Measurements from ENCODE around the gene CELF4. TPM values are rescaled to one million over a fixed set of nuclear protein-coding genes. Genes with fewer than 3 reads are reported as not detected.
A peak's percentile ranks its signal among the peaks of the same experiment; 100 is the strongest.

Gene CELF4
- total RNA-seq, 1 donor from 2014 or later: 0.44 TPM

GRCh38 chr18:37489998-37490397 lies 75.6 kb downstream of the CELF4 start:
- Mint-ChIP-seq H3K36me3 (ENCODE audit: low read depth, unreplicated experiment) (peaks cover 5% of the 10 kb centered on the region), H3K4me3 (ENCODE audit: unreplicated experiment) (no peak overlapping the region), H3K4me1 (ENCODE audit: unreplicated experiment) (peaks cover 54% of the 10 kb centered on the region), H3K27ac (ENCODE audit: unreplicated experiment) (no peak overlapping the region), H3K9me3 (ENCODE audit: unreplicated experiment) (no peaks in the 10 kb centered on the region), H3K27me3 (ENCODE audit: unreplicated experiment) (peaks cover 29% of the 10 kb centered on the region)
- DNase-seq (ENCODE audit: low spot score): no peak
- TF ChIP-seq CTCF (IDR thresholded peaks at IDR 0.05; ENCODE audit: unreplicated experiment): no peak

DNA sequence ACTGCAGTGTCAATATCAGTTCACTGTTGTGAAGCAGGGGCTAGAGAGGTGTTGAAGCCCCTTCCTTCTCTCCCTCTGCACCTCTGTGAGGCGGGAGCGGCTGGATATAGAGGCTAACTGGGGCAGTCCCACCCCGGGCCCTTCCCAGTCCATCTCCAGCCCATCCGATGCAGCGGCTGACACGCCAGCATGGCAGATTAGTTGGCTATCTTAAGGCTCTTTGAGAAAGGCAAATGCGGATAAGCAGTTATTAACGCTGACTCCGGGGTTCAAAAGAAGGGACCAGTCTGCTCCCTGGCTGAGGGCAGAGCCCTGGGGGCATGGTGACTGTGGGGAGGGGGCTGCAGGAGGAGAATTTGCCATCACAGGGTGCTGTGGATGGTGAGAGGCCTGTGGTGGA lies 76.6 kb downstream of the CELF4 start:
- no peak for TF ChIP-seq CTCF (IDR thresholded peaks at IDR 0.05; ENCODE audit: unreplicated experiment)
- peaks cover 28% of the 10 kb centered on the region for H3K27me3 Mint-ChIP-seq (ENCODE audit: unreplicated experiment)

GRCh38 chr18:37487400-37487867 lies 78.2 kb downstream of the CELF4 start:
- TF ChIP-seq CTCF (IDR thresholded peaks at IDR 0.05; ENCODE audit: unreplicated experiment): no peak
- peak; percentile 10 for DNase-seq (ENCODE audit: low spot score)

More for the DNA sequence above, 76.6 kb downstream of the CELF4 start:
- Mint-ChIP-seq H3K4me3 (ENCODE audit: unreplicated experiment) (no peak overlapping the region), H3K36me3 (ENCODE audit: low read depth, unreplicated experiment) (peaks cover 5% of the 10 kb centered on the region), H3K4me1 (ENCODE audit: unreplicated experiment) (peaks cover 58% of the 10 kb centered on the region), H3K27ac (ENCODE audit: unreplicated experiment) (no peak overlapping the region), H3K9me3 (ENCODE audit: unreplicated experiment) (no peaks in the 10 kb centered on the region)
- DNase-seq (ENCODE audit: low spot score): no peak

DNA sequence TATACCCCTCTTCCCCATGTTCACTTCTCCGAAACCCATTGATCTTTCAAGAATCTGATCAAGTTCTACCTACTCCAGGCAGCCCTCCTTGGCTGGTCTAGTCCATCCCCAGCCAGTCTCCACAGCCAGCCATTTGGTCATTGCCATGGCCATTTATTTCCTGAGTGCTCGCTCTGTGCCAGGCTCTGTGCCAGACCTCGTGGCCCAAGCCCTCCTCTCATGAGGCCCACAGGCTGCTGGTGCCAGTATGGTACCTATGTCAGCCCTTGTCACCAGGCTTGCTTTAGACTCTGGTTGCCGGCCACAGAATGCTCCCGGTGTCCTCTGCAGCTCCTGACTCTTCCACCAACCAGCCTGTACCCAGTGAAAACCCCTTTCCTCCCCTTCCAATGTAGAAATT lies 78.8 kb downstream of the CELF4 start:
- Mint-ChIP-seq H3K27ac (ENCODE audit: unreplicated experiment) (no peak overlapping the region), H3K4me1 (ENCODE audit: unreplicated experiment) (peaks cover 56% of the 10 kb centered on the region), H3K36me3 (ENCODE audit: low read depth, unreplicated experiment) (no peaks in the 10 kb centered on the region), H3K4me3 (ENCODE audit: unreplicated experiment) (no peak overlapping the region), H3K9me3 (ENCODE audit: unreplicated experiment) (no peaks in the 10 kb centered on the region), H3K27me3 (ENCODE audit: unreplicated experiment) (peaks cover 22% of the 10 kb centered on the region)
- no peak for DNase-seq (ENCODE audit: low spot score)
- TF ChIP-seq CTCF (IDR thresholded peaks at IDR 0.05; ENCODE audit: unreplicated experiment): no peak

More at GRCh38 chr18:37487400-37487867, 78.2 kb downstream of the CELF4 start:
- Mint-ChIP-seq H3K4me3 (ENCODE audit: unreplicated experiment) (no peak overlapping the region), H3K36me3 (ENCODE audit: low read depth, unreplicated experiment) (no peaks in the 10 kb centered on the region), H3K27ac (ENCODE audit: unreplicated experiment) (no peak overlapping the region), H3K9me3 (ENCODE audit: unreplicated experiment) (no peaks in the 10 kb centered on the region), H3K4me1 (ENCODE audit: unreplicated experiment) (peaks cover 53% of the 10 kb centered on the region), H3K27me3 (ENCODE audit: unreplicated experiment) (peaks cover 22% of the 10 kb centered on the region)

DNA sequence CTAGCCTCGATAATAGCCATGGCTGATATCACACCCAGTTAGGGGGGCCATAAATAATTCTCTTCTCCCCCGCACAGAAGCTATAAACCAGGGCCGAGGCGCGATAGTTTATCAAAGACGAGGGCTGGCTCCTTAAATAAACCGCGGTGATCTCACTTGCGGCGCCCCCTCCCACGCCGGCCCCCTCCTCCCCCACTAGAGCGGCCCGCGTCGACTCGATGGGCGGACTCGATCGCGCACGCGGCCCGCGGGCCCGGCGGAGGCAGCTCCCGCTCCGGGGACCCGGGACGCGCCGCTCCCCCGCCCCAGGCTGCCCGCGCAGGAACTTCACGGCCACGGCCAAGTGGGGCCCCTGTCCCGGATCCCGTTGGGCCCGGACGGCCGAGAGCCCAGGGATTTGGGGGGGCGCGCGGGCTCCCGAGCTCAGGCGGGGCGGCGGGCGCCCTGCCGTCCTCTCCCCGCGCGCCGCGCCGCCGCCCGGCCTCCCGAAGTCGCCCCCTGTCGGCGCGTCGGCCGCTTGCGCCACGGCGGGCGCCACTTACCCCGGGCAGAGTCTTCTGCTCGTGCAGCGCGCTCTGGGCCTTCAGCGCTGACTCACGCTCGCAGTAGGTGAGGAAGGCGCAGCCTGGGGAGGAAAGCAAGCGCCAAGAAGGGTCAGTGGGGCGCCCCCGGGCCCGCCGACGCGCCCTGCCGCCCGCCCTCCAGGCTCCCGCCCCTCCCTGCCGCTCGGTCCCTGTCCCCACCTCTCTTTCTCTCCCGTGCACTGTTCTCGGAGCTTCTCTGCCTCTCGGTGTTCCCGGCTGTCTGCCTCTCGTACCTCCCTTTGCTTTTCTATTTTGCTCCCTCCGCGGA lies 80.4 kb downstream of the CELF4 start:
- Mint-ChIP-seq H3K4me3 (ENCODE audit: unreplicated experiment) (no peak overlapping the region), H3K36me3 (ENCODE audit: low read depth, unreplicated experiment) (no peaks in the 10 kb centered on the region), H3K4me1 (ENCODE audit: unreplicated experiment) (peaks cover 45% of the 10 kb centered on the region), H3K27me3 (ENCODE audit: unreplicated experiment) (peaks cover 21% of the 10 kb centered on the region), H3K9me3 (ENCODE audit: unreplicated experiment) (no peaks in the 10 kb centered on the region), H3K27ac (ENCODE audit: unreplicated experiment) (no peak overlapping the region)
- DNase-seq (ENCODE audit: low spot score): peak; percentile 73
- TF ChIP-seq CTCF (IDR thresholded peaks at IDR 0.05; ENCODE audit: unreplicated experiment): peak; percentile 61

Measured in endothelial cell (in vitro differentiated cells).